GM19372 (cell line): ENCODE measurements around the gene MBD5.

Experiments
- ATAC-seq: cut with Tn5 transposase; IDR thresholded peaks from one replicate; pipeline ENCODE4 v1.9.1; 2021; ENCODE audit warnings: mild to moderate bottlenecking, low read depth, moderate library complexity; ENCODE audit not compliant: unreplicated experiment

Gene MBD5

GRCh38 chr2:148106331-148106730, 85.4 kb downstream of the MBD5 start:
- no peak for ATAC-seq

- ATAC-seq: no peak
Observed at GRCh38 chr2:148108385-148108784, 87.5 kb downstream of the MBD5 start.

GRCh38 chr2:148110184-148110583, 89.3 kb downstream of the MBD5 start:
- no peak for ATAC-seq

- no peak for ATAC-seq
Observed at GRCh38 chr2:148122788-148123187, 101.9 kb downstream of the MBD5 start.

GRCh38 chr2:148124271-148124670, 103.4 kb downstream of the MBD5 start:
- ATAC-seq: no peak

- no peak for ATAC-seq
Observed at GRCh38 chr2:148130581-148130980, 109.7 kb downstream of the MBD5 start.

- ATAC-seq: no peak
Observed at GRCh38 chr2:148132412-148132811, 111.5 kb downstream of the MBD5 start.

GRCh38 chr2:148135705-148136104, 114.8 kb downstream of the MBD5 start:
- no peak for ATAC-seq

GRCh38 chr2:148136441-148136840, 115.5 kb downstream of the MBD5 start:
- no peak for ATAC-seq

- ATAC-seq: no peak
Observed at GRCh38 chr2:148161909-148162435, 141.1 kb downstream of the MBD5 start.

- no peak for ATAC-seq
Observed at GRCh38 chr2:148162871-148163270, 142.0 kb downstream of the MBD5 start.

GRCh38 chr2:148165975-148166374, 145.1 kb downstream of the MBD5 start:
- no peak for ATAC-seq

GRCh38 chr2:148167241-148167766, 146.4 kb downstream of the MBD5 start:
- no peak for ATAC-seq

- no peak for ATAC-seq
Observed at GRCh38 chr2:148167855-148168254, 147.0 kb downstream of the MBD5 start.

- ATAC-seq: no peak
Observed at GRCh38 chr2:148172131-148172753, 151.4 kb downstream of the MBD5 start.

GRCh38 chr2:148173168-148173567, 152.3 kb downstream of the MBD5 start:
- no peak for ATAC-seq

- no peak for ATAC-seq
Observed at GRCh38 chr2:148177559-148177958, 156.7 kb downstream of the MBD5 start.

- no peak for ATAC-seq
Observed at GRCh38 chr2:148179724-148180123, 158.8 kb downstream of the MBD5 start.

GRCh38 chr2:148184976-148185375, 164.1 kb downstream of the MBD5 start:
- no peak for ATAC-seq

- ATAC-seq: no peak
Observed at GRCh38 chr2:148194882-148195281, 174.0 kb downstream of the MBD5 start.

- ATAC-seq: no peak
Observed at GRCh38 chr2:148201075-148202004, 180.4 kb downstream of the MBD5 start.
